H9 (cell line): ENCODE results near the gene HSPA5. TPM values are rescaled to one million over a fixed set of nuclear protein-coding genes. Genes with fewer than 3 reads are reported as not detected.
A peak's percentile ranks its signal among the peaks of the same experiment; 100 is the strongest.

Experiments used
- DNase-seq: peaks from one replicate; pipeline ENCODE4 v3.0.0-alpha.2; 2017
- H2AFZ ChIP-seq: one replicate; pipeline ENCODE4 v1.6.1; 2013; ENCODE audit warnings: mild to moderate bottlenecking, low read length, control low read depth, moderate library complexity
- H2AK5ac ChIP-seq: 2 replicates; pipeline ENCODE4 v1.6.1; 2013; ENCODE audit warnings: low read length, control low read depth, mixed read lengths; ENCODE audit not compliant: insufficient read length
- H2BK120ac ChIP-seq: one replicate; pipeline ENCODE4 v1.6.1; 2013; ENCODE audit warnings: low read depth, mild to moderate bottlenecking, low read length, control low read depth, inconsistent platforms; ENCODE audit not compliant: poor library complexity, severe bottlenecking
- H2BK12ac ChIP-seq: 2 replicates; pipeline ENCODE4 v1.6.1; 2013; ENCODE audit warnings: low read length, control low read depth, mixed read lengths, low read depth; ENCODE audit not compliant: insufficient read length
- H2BK15ac ChIP-seq: 2 replicates; pipeline ENCODE4 v1.6.1; 2013; ENCODE audit warnings: low read depth, low read length, control low read depth
- H2BK20ac ChIP-seq: one replicate; pipeline ENCODE4 v1.6.1; 2013; ENCODE audit warnings: low read depth, mild to moderate bottlenecking, low read length, control low read depth, inconsistent platforms; ENCODE audit not compliant: poor library complexity, severe bottlenecking
- H2BK5ac ChIP-seq: 2 replicates; pipeline ENCODE4 v1.6.1; 2013; ENCODE audit warnings: low read length, control low read depth, mixed read lengths; ENCODE audit not compliant: insufficient read length
- H3K14ac ChIP-seq: 2 replicates; pipeline ENCODE4 v1.6.1; 2013; ENCODE audit warnings: low read length, control low read depth; ENCODE audit not compliant: insufficient read depth
- H3K18ac ChIP-seq: 2 replicates; pipeline ENCODE4 v1.6.1; 2013; ENCODE audit warnings: low read depth, mild to moderate bottlenecking, mixed read lengths, low read length, control low read depth; ENCODE audit not compliant: insufficient read length
- H3K23ac ChIP-seq: 2 replicates; pipeline ENCODE4 v1.6.1; 2013; ENCODE audit warnings: low read length, control low read depth, mixed read lengths, low read depth; ENCODE audit not compliant: insufficient read length
- H3K23me2 ChIP-seq: 2 replicates; pipeline ENCODE4 v1.6.1; 2013; ENCODE audit warnings: low read depth, mild to moderate bottlenecking, mixed read lengths, low read length, control low read depth; ENCODE audit not compliant: insufficient read length, poor library complexity, severe bottlenecking
- H3K27ac ChIP-seq: 2 replicates; pipeline ENCODE4 v1.5.1; 2013; ENCODE audit warnings: low read length, control low read depth, mixed read lengths, low read depth; ENCODE audit not compliant: insufficient read length
- H3K27me3 ChIP-seq: 2 replicates; pipeline ENCODE4 v1.6.1; 2013; ENCODE audit warnings: low read length, control low read depth, inconsistent platforms; ENCODE audit not compliant: insufficient read depth
- H3K4ac ChIP-seq: 2 replicates; pipeline ENCODE4 v1.6.1; 2013; ENCODE audit warnings: low read depth, mild to moderate bottlenecking, control low read depth, inconsistent platforms, low read length, moderate library complexity
- H3K4me1 ChIP-seq: 2 replicates; pipeline ENCODE4 v1.6.1; 2013; ENCODE audit warnings: low read length, control low read depth, inconsistent platforms; ENCODE audit not compliant: insufficient read depth
- H3K4me2 ChIP-seq: 2 replicates; pipeline ENCODE4 v1.6.1; 2013; ENCODE audit warnings: low read length, control low read depth, mixed read lengths; ENCODE audit not compliant: insufficient read length, insufficient read depth
- H3K56ac ChIP-seq: 2 replicates; pipeline ENCODE4 v1.6.1; 2013; ENCODE audit warnings: low read depth, mild to moderate bottlenecking, mixed read lengths, low read length, control low read depth; ENCODE audit not compliant: insufficient read length
- H3K79me1 ChIP-seq: 2 replicates; pipeline ENCODE4 v1.6.1; 2013; ENCODE audit warnings: low read depth, mild to moderate bottlenecking, moderate library complexity, low read length, control low read depth, inconsistent platforms; ENCODE audit not compliant: insufficient read depth, poor library complexity, severe bottlenecking
- H3K79me2 ChIP-seq: 2 replicates; pipeline ENCODE4 v1.6.1; 2013; ENCODE audit warnings: low read length, control low read depth, inconsistent platforms; ENCODE audit not compliant: insufficient read depth
- H3K9ac ChIP-seq: 2 replicates; pipeline ENCODE4 v1.6.1; 2013; ENCODE audit warnings: low read length, control low read depth, mixed read lengths; ENCODE audit not compliant: insufficient read length; ENCODE audit errors: extremely low read depth
- H3K9me3 ChIP-seq: one replicate; pipeline ENCODE4 v1.6.1; 2013; ENCODE audit warnings: low read depth, low read length, inconsistent platforms; ENCODE audit not compliant: control insufficient read depth
- H3T11ph ChIP-seq: one replicate; pipeline ENCODE4 v1.6.1; 2013; ENCODE audit warnings: mild to moderate bottlenecking, low read length, control low read depth, inconsistent platforms
- H4K20me1 ChIP-seq: one replicate; pipeline ENCODE4 v1.6.1; 2013; ENCODE audit not compliant: control insufficient read depth, insufficient read length, insufficient read depth
- H4K5ac ChIP-seq: 2 replicates; pipeline ENCODE4 v1.6.1; 2013; ENCODE audit warnings: low read depth, mild to moderate bottlenecking, mixed read lengths, low read length, control low read depth; ENCODE audit not compliant: insufficient read length
- H4K8ac ChIP-seq: replicated peaks from 2 replicates; pipeline ENCODE4 v1.6.1; 2013; ENCODE audit warnings: low read length, control low read depth, mixed read lengths, low read depth; ENCODE audit not compliant: insufficient read length
- H4K91ac ChIP-seq: 2 replicates; pipeline ENCODE4 v1.6.1; 2013; ENCODE audit warnings: low read depth, mild to moderate bottlenecking, moderate library complexity, mixed read lengths, low read length, control low read depth; ENCODE audit not compliant: insufficient read length
- H3K27ac Mint-ChIP-seq, 3 experiments: 2 replicates in 2 of 3; 3 replicates in 1 of 3; pipeline ENCODE4 v1.8.0; 2020 to 2021; ENCODE audit warnings: mixed read lengths in 3 of 3, mild to moderate bottlenecking in 1 of 3, moderate library complexity in 1 of 3
- H3K27me3 Mint-ChIP-seq: 2 replicates; pipeline ENCODE4 v1.8.0; 2021; ENCODE audit warnings: low read depth, mild to moderate bottlenecking, moderate library complexity, mixed read lengths
- H3K36me3 Mint-ChIP-seq, 3 experiments: 2 replicates in 2 of 3; 3 replicates in 1 of 3; pipeline ENCODE4 v1.8.0; 2020 to 2021; ENCODE audit warnings: low read depth in 3 of 3, mixed read lengths in 3 of 3; ENCODE audit not compliant: insufficient read depth in 1 of 3
- H3K4me1 Mint-ChIP-seq, 2 experiments: 2 replicates each; pipeline ENCODE4 v1.8.0; 2020; ENCODE audit warnings: mixed read lengths in 2 of 2
- H3K4me3 Mint-ChIP-seq, 2 experiments: 2 replicates in 1 of 2; 3 replicates in 1 of 2; pipeline ENCODE4 v1.8.0; 2020 to 2021; ENCODE audit warnings: mild to moderate bottlenecking in 2 of 2, mixed read lengths in 2 of 2, moderate library complexity in 1 of 2
- H3K9me3 Mint-ChIP-seq, 2 experiments: 2 replicates in 1 of 2; 3 replicates in 1 of 2; pipeline ENCODE4 v1.8.0; 2020; ENCODE audit warnings: mild to moderate bottlenecking in 2 of 2, mixed read lengths in 2 of 2, moderate library complexity in 1 of 2
- total RNA-seq: library from RNA; stranded (reverse); gene quantifications from 2 replicates; pipeline ENCODE4 v1.2.1, GENCODE V29; 2021
- TF ChIP-seq, protein P1 (sequence below): fragments of 200-600 bp; sonication (generic); conservative IDR thresholded peaks from 3 replicates; pipeline ENCODE4 v1.8.0; 2021; ENCODE audit warnings: antibody characterized with exemption, mild to moderate bottlenecking

Gene HSPA5
- total RNA-seq, 1 experiment from 2014 or later = 240 TPM

DNA sequence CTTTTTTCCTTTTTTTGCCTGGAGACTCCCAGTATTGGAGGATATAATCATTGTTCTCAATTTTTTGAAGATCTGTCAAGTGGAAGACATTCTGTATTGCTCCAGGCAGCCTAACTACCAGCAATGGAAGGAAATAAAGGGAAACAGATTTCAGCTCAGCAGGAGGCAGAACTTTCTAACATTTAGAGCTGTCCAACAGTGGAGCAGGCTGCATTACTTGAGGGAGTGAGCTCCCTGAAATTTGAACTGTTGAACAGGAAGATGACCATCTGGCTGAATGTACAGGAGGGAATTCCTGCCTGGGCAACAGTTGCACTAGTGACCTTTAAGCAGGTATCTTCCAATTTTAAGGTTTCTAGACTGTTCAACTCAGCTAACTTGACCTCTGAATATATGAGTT lies 19.4 kb upstream of the HSPA5 start:
- H2BK120ac ChIP-seq = no peak overlapping the region
- no peak overlapping the region for H3K56ac ChIP-seq
- no peaks in the 10 kb centered on the region for H3K4me1 ChIP-seq
- no peak overlapping the region for H3K4me2 ChIP-seq
- H2BK5ac ChIP-seq = no peak overlapping the region
- H4K20me1 ChIP-seq = no peaks in the 10 kb centered on the region
- H3K79me2 ChIP-seq = peaks cover 3% of the 10 kb centered on the region; the same call in 1 of the 2 replicates
- no peak overlapping the region for H2AK5ac ChIP-seq
- peaks cover 4% of the 10 kb centered on the region for H3K23me2 ChIP-seq
- H2BK12ac ChIP-seq = no peak overlapping the region
- Mint-ChIP-seq H3K4me3 (peak overlapping the region; percentile 71 to 97; a peak in 3 of 5 replicates), H3K27me3 (no peaks in the 10 kb centered on the region), H3K27ac (no peak overlapping the region), H3K9me3 (peaks cover 0 to 7% of the 10 kb centered on the region in 2 experiments; a peak in 1 of 5 replicates), H3K4me1 (peaks cover 8 to 12% of the 10 kb centered on the region in 2 experiments), H3K36me3 (peaks cover 2 to 16% (median 8%) of the 10 kb centered on the region in 3 experiments; a peak in 6 of 7 replicates)
- H2AFZ ChIP-seq = no peak overlapping the region
- H4K8ac ChIP-seq = no peak overlapping the region
- H4K5ac ChIP-seq = no peak overlapping the region
- H3K27ac ChIP-seq = no peak overlapping the region
- H3K4ac ChIP-seq = no peak overlapping the region
- no peak for DNase-seq
- no peaks in the 10 kb centered on the region for H3K27me3 ChIP-seq
- H3K18ac ChIP-seq = no peak overlapping the region
- no peak overlapping the region for H2BK15ac ChIP-seq
- no peaks in the 10 kb centered on the region for H3K9me3 ChIP-seq
- H4K91ac ChIP-seq = no peak overlapping the region
- TF ChIP-seq, protein P1, sequence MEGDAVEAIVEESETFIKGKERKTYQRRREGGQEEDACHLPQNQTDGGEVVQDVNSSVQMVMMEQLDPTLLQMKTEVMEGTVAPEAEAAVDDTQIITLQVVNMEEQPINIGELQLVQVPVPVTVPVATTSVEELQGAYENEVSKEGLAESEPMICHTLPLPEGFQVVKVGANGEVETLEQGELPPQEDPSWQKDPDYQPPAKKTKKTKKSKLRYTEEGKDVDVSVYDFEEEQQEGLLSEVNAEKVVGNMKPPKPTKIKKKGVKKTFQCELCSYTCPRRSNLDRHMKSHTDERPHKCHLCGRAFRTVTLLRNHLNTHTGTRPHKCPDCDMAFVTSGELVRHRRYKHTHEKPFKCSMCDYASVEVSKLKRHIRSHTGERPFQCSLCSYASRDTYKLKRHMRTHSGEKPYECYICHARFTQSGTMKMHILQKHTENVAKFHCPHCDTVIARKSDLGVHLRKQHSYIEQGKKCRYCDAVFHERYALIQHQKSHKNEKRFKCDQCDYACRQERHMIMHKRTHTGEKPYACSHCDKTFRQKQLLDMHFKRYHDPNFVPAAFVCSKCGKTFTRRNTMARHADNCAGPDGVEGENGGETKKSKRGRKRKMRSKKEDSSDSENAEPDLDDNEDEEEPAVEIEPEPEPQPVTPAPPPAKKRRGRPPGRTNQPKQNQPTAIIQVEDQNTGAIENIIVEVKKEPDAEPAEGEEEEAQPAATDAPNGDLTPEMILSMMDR = no peak
- H3K14ac ChIP-seq = no peak overlapping the region
- no peak overlapping the region for H3T11ph ChIP-seq
- H3K23ac ChIP-seq = no peak overlapping the region
- no peak overlapping the region for H3K9ac ChIP-seq
- no peaks in the 10 kb centered on the region for H3K79me1 ChIP-seq
- no peak overlapping the region for H2BK20ac ChIP-seq
